Activated CD8-positive, alpha-beta memory T cell treated with anti-CD3 and anti-CD28 coated beads, Interleukin-2, amount 10 ng/mL, durations not matched to agents 7 days and 5 days (primary cell): Measurements from ENCODE around the gene PLA2G4D. TPM values are rescaled to one million over a fixed set of nuclear protein-coding genes. Genes with fewer than 3 reads are reported as not detected.
"Not testable (repeated sequence)": the region's sequence is repeated elsewhere in the genome, so short reads cannot be mapped to it uniquely, and the experiment has no call there.

Source experiments
- ATAC-seq: fragments of 150-1000 bp; cut with Tn5 transposase; one replicate; pipeline ENCODE4 v1.10.0; 2021; ENCODE audit warnings: moderate library complexity
- CTCF ChIA-PET: fragments of 350-600 bp; sonication (Branson Sonifier 250); formaldehyde crosslinking; loops from one replicate; lab custom pipeline; 2021; ENCODE audit warnings: antibody characterized with exemption; lab: Charles Lee
- DNase-seq: peaks from one replicate; pipeline ENCODE4 v3.0.0-alpha.2; 2020
- H3K27ac Mint-ChIP-seq: one replicate; pipeline ENCODE4 v1.8.0; 2021; ENCODE audit warnings: mild to moderate bottlenecking, mixed read lengths
- H3K27me3 Mint-ChIP-seq: one replicate; pipeline ENCODE4 v1.8.0; 2021; ENCODE audit warnings: mixed read lengths
- H3K36me3 Mint-ChIP-seq: one replicate; pipeline ENCODE4 v1.8.0; 2021; ENCODE audit warnings: mild to moderate bottlenecking, mixed read lengths
- H3K4me1 Mint-ChIP-seq: one replicate; pipeline ENCODE4 v1.8.0; 2021; ENCODE audit warnings: mixed read lengths
- H3K4me3 Mint-ChIP-seq: one replicate; pipeline ENCODE4 v1.8.0; 2021; ENCODE audit warnings: mild to moderate bottlenecking, moderate library complexity, mixed read lengths
- H3K9me3 Mint-ChIP-seq: one replicate; pipeline ENCODE4 v1.8.0; 2022; ENCODE audit warnings: low read depth, mixed read lengths
- total RNA-seq, 2 experiments: library from RNA; stranded (reverse); gene quantifications; one replicate each; pipeline ENCODE4 v1.2.3, GENCODE V29; 2021

The PLA2G4D gene
- total RNA-seq, 2 experiments from 2014 or later: not detected

- no peak overlapping the region for H3K27ac Mint-ChIP-seq
- H3K36me3 Mint-ChIP-seq: no peaks in the 10 kb centered on the region
- DNase-seq (no peak), ATAC-seq (no peak)
- no peak overlapping the region for H3K4me3 Mint-ChIP-seq
- H3K4me1 Mint-ChIP-seq: peaks cover 1% of the 10 kb centered on the region
- peaks cover 24% of the 10 kb centered on the region for H3K27me3 Mint-ChIP-seq
- CTCF ChIA-PET: interaction anchor here (1.0 to 3.9 kb wide), 2 partner anchors 11 to 40 kb away, joined by 4 to 13 read pairs; no protein-coding TSS in a partner anchor
- no peaks in the 10 kb centered on the region for H3K9me3 Mint-ChIP-seq
Observed at GRCh38 chr15:42093966-42094365, 396 bp downstream of the PLA2G4D start.

- Mint-ChIP-seq H3K4me3 (no peak overlapping the region), H3K9me3 (no peaks in the 10 kb centered on the region), H3K36me3 (no peaks in the 10 kb centered on the region), H3K27me3 (peaks cover 28% of the 10 kb centered on the region), H3K4me1 (peaks cover 1% of the 10 kb centered on the region), H3K27ac (no peak overlapping the region)
- DNase-seq (no peak), ATAC-seq (no peak)
- CTCF ChIA-PET: interaction anchor here (3.9 kb wide), 1 partner anchor 9 kb away, joined by 13 read pairs; no protein-coding TSS in a partner anchor
Observed at GRCh38 chr15:42092398-42093318, 1.7 kb downstream of the PLA2G4D start.

- H3K4me1 Mint-ChIP-seq, H3K36me3 Mint-ChIP-seq, H3K27ac Mint-ChIP-seq, H3K9me3 Mint-ChIP-seq, H3K4me3 Mint-ChIP-seq, ATAC-seq, DNase-seq: not testable (repeated sequence)
- CTCF ChIA-PET: interaction anchor here (1.2 to 3.9 kb wide), 2 partner anchors 8 to 16 kb away, joined by 4 to 13 read pairs; no protein-coding TSS in a partner anchor
- peaks cover 28% of the 10 kb centered on the region for H3K27me3 Mint-ChIP-seq
Observed at GRCh38 chr15:42091753-42092397, 2.5 kb downstream of the PLA2G4D start.

GRCh38 chr15:42090781-42091180 lies 3.6 kb downstream of the PLA2G4D start:
- no peak overlapping the region for H3K27ac Mint-ChIP-seq
- ATAC-seq (no peak), DNase-seq (no peak)
- CTCF ChIA-PET: interaction anchor here (1.2 kb wide), 1 partner anchor 17 kb away, joined by 4 read pairs; no protein-coding TSS in a partner anchor
- peaks cover 30% of the 10 kb centered on the region for H3K27me3 Mint-ChIP-seq
- no peak overlapping the region for H3K4me3 Mint-ChIP-seq
- H3K9me3 Mint-ChIP-seq: no peaks in the 10 kb centered on the region
- H3K36me3 Mint-ChIP-seq: no peaks in the 10 kb centered on the region
- H3K4me1 Mint-ChIP-seq: peaks cover 1% of the 10 kb centered on the region

- Mint-ChIP-seq H3K27me3 (peaks cover 30% of the 10 kb centered on the region), H3K27ac (no peak overlapping the region), H3K36me3 (no peaks in the 10 kb centered on the region), H3K4me3 (no peak overlapping the region), H3K4me1 (peaks cover 1% of the 10 kb centered on the region), H3K9me3 (no peaks in the 10 kb centered on the region)
- CTCF ChIA-PET: interaction anchor here (1.2 kb wide), 1 partner anchor 18 kb away, joined by 4 read pairs; no protein-coding TSS in a partner anchor
- ATAC-seq: no peak
- no peak for DNase-seq
Observed at GRCh38 chr15:42090370-42090769, 4.0 kb downstream of the PLA2G4D start.

- no peak overlapping the region for H3K27ac Mint-ChIP-seq
- DNase-seq (no peak), ATAC-seq (no peak)
- H3K36me3 Mint-ChIP-seq: no peaks in the 10 kb centered on the region
- CTCF ChIA-PET: no interaction called here
- H3K27me3 Mint-ChIP-seq: peaks cover 30% of the 10 kb centered on the region
- H3K4me3 Mint-ChIP-seq: no peak overlapping the region
- H3K4me1 Mint-ChIP-seq: peaks cover 1% of the 10 kb centered on the region
- H3K9me3 Mint-ChIP-seq: no peaks in the 10 kb centered on the region
Observed at GRCh38 chr15:42089942-42090341, 4.4 kb downstream of the PLA2G4D start.

- H3K4me1 Mint-ChIP-seq: peaks cover 8% of the 10 kb centered on the region
- no peak overlapping the region for H3K27ac Mint-ChIP-seq
- peaks cover 30% of the 10 kb centered on the region for H3K27me3 Mint-ChIP-seq
- ATAC-seq: no peak
- CTCF ChIA-PET: no interaction called here
- no peak overlapping the region for H3K4me3 Mint-ChIP-seq
- no peaks in the 10 kb centered on the region for H3K36me3 Mint-ChIP-seq
- H3K9me3 Mint-ChIP-seq: no peaks in the 10 kb centered on the region
- no peak for DNase-seq
Observed at GRCh38 chr15:42088801-42089640, 5.3 kb downstream of the PLA2G4D start.

GRCh38 chr15:42087926-42088800 lies 6.2 kb downstream of the PLA2G4D start:
- H3K9me3 Mint-ChIP-seq: no peaks in the 10 kb centered on the region

GRCh38 chr15:42087460-42087859 lies 6.9 kb downstream of the PLA2G4D start:
- CTCF ChIA-PET: no interaction called here

More at GRCh38 chr15:42087926-42088800, 6.2 kb downstream of the PLA2G4D start:
- Mint-ChIP-seq H3K4me3 (no peak overlapping the region), H3K27me3 (peaks cover 30% of the 10 kb centered on the region), H3K4me1 (peaks cover 9% of the 10 kb centered on the region), H3K36me3 (no peaks in the 10 kb centered on the region), H3K27ac (no peak overlapping the region)
- ATAC-seq (no peak), DNase-seq (no peak)
- CTCF ChIA-PET: no interaction called here

GRCh38 chr15:42085721-42086120 lies 8.6 kb downstream of the PLA2G4D start:
- H3K4me1 Mint-ChIP-seq: peaks cover 8% of the 10 kb centered on the region
- CTCF ChIA-PET: interaction anchor here (0.5 to 6.8 kb wide), 9 partner anchors 8 to 839 kb away, joined by 3 to 49 read pairs (median 4); partner anchors contain the start of gene MAPKBP1
- H3K27me3 Mint-ChIP-seq: peaks cover 27% of the 10 kb centered on the region
- H3K27ac Mint-ChIP-seq: no peak overlapping the region
- DNase-seq (no peak), ATAC-seq (no peak)
- no peaks in the 10 kb centered on the region for H3K36me3 Mint-ChIP-seq
- H3K9me3 Mint-ChIP-seq: no peaks in the 10 kb centered on the region
- H3K4me3 Mint-ChIP-seq: no peak overlapping the region

More at GRCh38 chr15:42087460-42087859, 6.9 kb downstream of the PLA2G4D start:
- H3K36me3 Mint-ChIP-seq: no peaks in the 10 kb centered on the region
- DNase-seq: no peak
- peaks cover 9% of the 10 kb centered on the region for H3K4me1 Mint-ChIP-seq
- H3K27me3 Mint-ChIP-seq: peaks cover 30% of the 10 kb centered on the region
- H3K9me3 Mint-ChIP-seq: no peaks in the 10 kb centered on the region
- no peak overlapping the region for H3K27ac Mint-ChIP-seq
- no peak overlapping the region for H3K4me3 Mint-ChIP-seq
- no peak for ATAC-seq

- Mint-ChIP-seq H3K9me3 (no peaks in the 10 kb centered on the region), H3K36me3 (no peaks in the 10 kb centered on the region), H3K27ac (no peak overlapping the region), H3K27me3 (peaks cover 25% of the 10 kb centered on the region), H3K4me3 (no peak overlapping the region), H3K4me1 (peaks cover 8% of the 10 kb centered on the region)
- ATAC-seq: no peak
- CTCF ChIA-PET: interaction anchor here (0.5 to 6.8 kb wide), 21 partner anchors 8 to 840 kb away, joined by 3 to 49 read pairs (median 4); partner anchors contain the start of gene MAPKBP1
- no peak for DNase-seq
Observed at GRCh38 chr15:42085236-42085605, 9.1 kb downstream of the PLA2G4D start.
